ENCODE results near the gene CLDN9.
A peak's percentile ranks its signal among the peaks of the same experiment; 100 is the strongest.

CLDN9 gene

DNA sequence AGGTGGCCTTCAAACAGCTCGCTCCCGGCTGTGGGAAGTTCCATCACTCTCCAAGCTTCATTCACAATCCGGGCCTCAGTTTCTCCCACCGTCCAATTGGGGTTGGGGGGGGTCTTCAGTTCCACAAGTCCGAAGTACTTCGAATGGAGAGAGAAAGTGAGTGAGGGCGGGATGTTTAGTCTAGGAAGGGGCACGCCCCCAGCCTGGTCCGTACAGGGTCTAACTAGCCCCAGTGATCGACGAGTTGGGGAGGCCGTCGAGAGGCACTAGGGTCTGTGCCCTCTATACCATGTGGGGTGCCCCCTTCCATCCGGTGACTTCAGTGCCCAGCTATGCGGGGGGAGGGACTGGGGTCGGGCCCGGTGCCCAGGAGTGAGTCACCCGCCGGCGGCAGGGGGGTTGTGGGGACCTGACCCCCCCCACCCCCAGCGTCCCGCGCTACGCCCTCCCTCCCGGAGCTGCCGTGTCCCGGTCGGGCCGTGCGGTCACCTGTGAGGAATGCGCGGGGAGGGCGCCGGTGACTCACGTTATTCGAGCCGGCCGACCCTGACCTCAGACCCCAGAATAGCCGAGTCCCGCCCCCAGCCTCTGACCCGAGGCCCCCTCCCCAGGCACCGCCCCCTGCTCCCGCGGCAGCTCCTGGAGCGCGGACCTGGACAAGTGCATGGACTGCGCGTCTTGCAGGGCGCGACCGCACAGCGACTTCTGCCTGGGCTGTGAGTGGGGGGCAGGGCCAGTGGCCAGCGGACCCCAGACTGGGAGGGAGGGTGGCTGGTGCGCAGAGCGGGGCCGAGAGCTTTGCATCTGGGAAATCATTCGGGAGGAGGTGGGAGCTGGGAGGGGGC is 8.1 kb downstream of the CLDN9 start:
- DNase-seq, result peak; percentile 38

DNA sequence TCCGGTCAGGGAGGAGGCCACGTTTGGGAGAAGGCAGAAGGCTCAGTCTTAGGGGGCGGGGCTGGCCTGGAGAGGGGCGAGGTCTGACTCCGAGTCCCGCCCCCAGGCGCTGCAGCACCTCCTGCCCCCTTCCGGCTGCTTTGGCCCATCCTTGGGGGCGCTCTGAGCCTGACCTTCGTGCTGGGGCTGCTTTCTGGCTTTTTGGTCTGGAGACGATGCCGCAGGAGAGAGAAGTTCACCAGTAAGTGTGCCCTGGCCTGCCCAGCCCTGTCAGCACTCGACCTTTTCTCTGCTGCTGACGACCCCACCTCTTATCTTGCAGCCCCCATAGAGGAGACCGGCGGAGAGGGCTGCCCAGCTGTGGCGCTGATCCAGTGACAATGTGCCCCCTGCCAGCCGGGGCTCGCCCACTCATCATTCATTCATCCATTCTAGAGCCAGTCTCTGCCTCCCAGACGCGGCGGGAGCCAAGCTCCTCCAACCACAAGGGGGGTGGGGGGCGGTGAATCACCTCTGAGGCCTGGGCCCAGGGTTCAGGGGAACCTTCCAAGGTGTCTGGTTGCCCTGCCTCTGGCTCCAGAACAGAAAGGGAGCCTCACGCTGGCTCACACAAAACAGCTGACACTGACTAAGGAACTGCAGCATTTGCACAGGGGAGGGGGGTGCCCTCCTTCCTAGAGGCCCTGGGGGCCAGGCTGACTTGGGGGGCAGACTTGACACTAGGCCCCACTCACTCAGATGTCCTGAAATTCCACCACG is 8.9 kb downstream of the CLDN9 start:
- peak; percentile 81 for DNase-seq

DNA sequence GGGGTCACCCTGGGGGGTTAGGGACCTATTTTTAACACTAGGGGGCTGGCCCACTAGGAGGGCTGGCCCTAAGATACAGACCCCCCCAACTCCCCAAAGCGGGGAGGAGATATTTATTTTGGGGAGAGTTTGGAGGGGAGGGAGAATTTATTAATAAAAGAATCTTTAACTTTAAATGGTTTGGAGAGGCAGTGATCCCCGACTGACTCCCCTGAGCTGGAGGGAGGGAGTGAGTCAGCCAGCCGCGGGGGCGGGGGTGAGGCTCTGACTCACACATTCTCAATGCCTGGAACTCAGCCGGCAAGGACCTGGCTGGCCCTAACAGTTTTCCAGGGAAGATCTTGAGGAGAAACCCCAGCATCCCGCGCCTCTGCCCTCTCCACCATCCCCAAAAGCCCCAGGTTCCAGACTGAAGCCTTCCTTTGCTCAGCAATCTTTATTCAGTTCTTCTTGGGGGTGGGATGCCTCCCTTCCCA is 9.5 kb downstream of the CLDN9 start:
- peak; percentile 89 for DNase-seq

DNA sequence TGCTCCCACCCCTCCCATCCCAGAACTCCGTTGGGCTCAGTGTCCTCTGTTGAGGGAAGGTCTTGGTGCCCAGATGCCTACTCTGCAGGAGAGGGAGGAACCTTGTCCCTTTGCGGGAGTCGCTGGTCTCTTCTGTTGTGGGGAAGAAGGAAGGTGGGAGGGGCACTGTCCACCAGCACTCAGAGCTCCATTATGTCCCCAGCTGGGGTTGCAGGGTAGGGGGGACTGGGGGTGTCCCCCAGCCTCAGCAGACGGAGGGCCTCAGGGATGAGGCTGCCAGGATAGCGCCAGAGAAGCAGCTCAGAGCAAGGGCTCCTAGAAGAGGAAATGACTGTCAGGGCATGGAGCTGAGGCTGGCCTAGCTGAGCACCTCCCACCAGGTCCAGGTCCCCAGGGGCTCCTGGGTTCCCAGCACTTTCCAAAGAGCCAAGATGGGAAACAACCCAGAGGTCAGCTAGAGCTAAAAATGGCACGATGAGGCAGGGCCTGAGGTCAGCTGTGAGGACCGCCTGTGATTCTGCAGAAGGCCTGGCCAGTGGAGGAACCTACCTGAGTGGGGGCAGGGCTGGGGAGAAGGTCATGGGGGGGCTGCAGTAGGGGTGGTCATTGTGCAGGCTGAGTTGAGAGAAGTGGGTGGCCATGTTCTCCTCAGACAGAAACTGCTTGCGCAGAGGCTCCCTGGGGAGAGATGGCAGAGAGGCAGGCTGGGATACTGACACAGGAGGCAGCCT is 10.1 kb downstream of the CLDN9 start:
- peak; percentile 33 for DNase-seq

DNA sequence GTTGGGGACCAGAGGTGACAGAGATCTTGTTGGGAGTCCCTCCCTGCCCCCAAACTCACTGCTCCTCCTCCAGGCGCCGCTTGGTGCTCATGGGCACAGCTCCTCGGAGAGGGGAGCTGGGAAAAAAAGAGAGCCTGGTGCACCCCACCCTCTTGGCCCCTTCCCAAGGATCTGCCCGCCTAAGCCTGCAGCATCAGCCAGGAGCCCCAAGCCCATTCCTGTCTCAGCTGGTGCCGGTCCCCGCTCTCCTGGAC is 10.6 kb downstream of the CLDN9 start:
- peak; percentile 38 for DNase-seq

DNA sequence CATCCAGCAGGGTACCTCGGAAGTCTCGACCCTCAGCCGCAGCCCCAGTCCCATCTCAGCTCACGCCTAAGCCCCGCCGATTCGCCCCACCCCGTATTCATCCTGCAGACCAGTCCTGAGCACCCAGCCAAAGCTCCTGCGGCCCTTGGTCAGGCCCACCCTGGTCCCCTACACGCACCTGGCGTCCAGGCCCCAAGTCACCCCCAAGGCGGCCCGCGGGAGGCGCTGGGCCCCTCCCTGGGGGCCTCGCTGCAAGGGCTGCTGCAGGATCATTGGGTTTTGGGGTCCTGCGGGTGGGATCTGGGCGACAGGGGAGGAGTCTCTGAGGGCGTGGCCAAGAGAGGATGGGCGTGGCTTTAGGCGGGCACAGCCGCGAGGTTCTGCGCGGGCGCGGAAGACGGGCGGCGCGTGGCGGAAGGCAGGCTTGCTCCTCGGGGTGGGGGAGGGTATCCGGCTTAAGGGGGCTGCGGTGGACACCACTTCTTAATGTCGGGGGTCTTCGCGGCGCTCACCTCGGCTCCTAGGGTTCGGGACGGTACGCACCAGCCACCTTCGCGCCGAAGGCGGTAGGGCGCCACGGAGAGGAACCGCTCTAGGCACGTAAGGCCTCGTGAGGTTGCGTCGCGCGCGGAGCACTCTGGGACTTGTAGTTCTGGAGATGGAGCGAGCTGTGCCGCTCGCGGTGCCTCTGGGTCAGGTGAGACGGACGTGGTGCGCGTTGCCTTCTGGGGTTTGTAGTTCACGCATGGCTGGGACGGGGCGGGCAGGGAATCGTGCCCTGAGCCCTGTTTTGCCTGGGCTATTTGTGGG is 11.2 kb downstream of the CLDN9 start, which contains the start of the genes HCFC1R1 and THOC6:
Gene HCFC1R1, minus strand, starts transcription at position 274 of the 810 bp plus-strand sequence. Its CDS starts 1 bp downstream, at position 273.
Gene THOC6, plus strand, starts transcription at position 367 of the 810 bp plus-strand sequence. Its CDS starts 292 bp downstream, at position 659.
- peak; percentile 98 for DNase-seq

DNA sequence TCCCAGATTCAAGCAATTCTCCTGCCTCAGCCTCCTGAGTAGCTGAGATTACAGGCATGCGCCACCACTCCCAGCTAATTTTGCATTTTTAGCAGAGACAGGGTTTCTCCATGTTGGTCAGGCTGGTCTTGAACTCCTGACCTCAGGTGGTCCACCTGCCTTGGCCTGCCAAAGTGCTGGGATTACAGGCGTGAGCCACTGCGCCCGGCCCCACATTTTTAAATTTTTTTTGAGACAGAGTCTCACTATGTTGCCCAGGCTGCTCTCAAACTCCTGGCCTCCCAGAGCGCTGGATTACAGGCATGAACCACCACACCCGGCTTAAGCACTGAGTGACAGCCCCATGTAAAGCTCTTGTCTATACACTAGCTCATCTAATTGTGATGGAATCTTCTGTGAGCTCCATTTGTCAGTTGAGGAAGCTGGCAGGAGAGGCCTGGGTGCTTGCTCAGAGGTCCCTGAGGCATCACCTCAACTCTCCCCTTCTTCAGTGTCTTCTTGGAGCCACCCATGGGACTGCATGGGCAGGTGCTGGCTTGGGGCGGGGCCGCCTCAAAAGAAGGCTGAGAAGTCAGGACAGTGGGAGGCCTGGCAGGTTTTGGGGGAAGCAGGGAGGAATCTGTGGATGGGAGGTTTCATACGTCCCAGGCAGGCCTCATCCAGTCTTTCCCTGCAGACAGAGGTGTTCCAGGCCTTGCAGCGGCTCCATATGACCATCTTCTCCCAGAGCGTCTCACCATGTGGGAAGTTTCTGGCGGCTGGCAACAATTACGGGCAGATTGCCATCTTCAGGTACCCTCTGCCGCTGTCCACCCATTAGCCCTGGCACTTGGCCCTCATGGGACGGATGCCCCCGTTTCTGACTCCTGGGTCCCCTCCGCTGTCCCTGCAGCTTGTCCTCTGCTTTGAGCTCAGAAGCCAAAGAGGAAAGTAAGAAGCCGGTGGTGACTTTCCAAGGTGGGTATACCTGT is 12.6 kb downstream of the CLDN9 start:
- DNase-seq, result no peak

DNA sequence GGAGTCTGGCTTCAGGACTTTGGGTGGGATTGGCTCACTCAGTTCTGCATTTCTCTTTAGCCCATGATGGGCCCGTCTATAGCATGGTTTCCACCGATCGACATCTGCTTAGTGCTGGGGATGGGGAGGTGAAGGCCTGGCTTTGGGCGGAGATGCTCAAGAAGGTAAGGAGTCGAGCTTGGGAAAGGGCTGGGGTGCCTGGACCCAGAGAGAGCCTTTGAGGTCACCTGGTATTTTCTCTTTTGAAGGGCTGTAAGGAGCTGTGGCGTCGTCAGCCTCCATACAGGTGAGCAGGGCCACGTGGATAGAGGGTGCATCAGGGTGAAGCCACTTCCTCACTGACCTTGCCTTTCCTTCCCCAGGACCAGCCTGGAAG is 13.3 kb downstream of the CLDN9 start:
- no peak for DNase-seq

DNA sequence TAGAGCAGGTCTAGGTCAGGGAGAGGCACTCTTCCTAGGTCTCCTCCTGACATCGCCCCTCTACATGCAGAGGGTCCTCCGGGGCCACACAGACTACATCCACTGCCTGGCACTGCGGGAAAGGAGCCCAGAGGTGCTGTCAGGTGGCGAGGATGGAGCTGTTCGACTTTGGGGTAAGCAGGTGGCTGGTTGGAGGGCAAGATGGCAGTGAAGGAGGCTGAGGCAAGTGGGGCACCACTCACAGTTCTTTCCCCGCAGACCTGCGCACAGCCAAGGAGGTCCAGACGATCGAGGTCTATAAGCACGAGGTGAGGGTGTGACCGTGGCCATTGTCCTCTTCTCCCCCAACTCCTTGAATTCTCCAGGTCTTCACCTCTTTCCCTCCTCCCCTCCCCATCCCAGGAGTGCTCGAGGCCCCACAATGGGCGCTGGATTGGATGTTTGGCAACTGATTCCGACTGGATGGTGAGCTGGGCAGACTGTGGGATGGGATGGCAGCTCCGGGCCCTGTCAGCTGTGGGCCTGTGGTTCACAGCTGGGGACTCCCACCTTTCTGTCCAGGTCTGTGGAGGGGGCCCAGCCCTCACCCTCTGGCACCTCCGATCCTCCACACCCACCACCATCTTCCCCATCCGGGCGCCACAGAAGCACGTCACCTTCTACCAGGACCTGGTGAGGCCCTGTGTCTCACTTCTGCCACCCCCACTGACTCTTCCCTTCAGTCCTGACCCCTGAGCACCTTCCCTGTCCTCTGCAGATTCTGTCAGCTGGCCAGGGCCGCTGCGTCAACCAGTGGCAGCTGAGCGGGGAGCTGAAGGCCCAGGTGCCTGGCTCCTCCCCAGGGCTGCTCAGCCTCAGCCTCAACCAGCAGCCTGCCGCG is 14.1 kb downstream of the CLDN9 start:
- DNase-seq, result no peak

DNA sequence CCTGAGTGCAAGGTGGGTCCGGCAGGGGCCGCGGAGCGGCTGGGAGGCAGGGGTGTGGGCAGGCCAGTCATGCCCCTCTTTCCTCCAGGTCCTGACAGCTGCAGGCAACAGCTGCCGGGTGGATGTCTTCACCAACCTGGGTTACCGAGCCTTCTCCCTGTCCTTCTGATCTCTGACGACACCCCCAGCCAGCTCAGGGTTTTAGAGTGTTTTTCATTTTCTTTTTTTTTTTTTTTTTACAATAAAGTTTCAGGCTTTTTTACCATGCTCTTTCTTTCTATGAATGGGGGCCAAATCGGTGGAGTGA is 14.7 kb downstream of the CLDN9 start:
- DNase-seq, result no peak

DNA sequence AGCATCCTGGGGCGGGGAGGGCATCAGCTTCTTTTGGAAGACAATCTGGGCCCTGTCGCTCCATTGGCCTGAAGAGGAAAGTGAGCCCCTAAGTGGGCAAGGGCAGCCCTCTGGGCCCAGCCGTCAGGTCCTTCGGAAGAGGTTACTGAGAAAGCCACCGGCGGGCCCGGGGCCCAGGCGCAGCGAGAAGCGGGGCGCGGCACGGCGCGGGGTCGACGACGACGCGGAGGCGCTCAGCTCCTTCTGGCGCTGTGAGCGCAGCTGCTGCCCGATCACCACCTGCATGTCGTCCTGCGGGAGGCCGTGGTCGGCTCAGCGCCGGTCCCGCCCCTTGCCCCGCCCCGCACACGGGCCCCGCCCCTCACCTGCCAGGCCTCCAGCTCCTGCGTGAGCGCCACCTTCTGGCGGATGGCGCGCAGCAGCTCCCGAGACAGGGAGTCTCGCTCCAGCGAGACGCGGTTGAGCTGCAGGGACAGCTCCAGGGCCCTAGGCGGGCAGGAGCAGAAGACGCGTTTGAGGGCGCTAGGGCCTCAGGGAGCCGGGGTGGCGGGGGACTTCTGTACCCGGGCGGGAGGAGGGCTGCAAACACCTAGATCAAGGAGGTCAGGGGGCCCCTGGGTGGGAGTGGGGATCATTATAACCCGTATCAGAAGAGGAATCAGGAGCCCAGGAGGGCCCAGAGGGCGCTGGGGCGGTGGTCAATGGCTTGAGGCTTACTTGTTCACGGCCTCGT is 15.4 kb downstream of the CLDN9 start:
- DNase-seq, result peak; percentile 95

DNA sequence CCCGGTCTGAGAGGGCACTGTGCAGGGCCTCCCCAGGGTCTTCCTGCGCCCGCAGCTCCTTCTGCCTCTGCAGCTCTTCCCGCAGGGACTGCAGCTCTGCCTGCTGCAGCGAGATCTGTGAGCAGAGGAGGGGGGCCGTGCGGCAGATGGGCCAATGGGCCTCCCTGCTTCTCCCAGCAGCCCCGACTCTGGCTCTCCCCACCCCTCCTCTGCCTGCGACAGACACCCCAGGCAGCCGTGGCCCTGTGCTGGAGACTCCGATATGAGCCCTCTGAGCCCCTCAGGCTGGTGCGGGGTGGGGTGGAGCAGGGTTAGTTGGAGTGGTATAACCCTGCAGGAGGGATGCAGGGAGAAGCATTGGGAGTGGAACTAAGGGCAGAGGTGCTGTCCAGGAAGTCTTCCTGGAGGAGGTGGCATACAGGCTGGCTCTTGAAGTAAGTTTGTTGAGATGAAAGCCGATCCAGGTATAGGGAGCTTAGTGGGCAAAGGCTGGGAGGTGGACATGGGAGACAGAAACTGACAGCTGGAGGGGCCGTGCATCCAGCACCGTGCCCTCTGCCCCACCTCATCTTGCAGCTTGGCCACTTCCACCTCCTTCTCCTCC is 16.1 kb downstream of the CLDN9 start:
- DNase-seq, result no peak

DNA sequence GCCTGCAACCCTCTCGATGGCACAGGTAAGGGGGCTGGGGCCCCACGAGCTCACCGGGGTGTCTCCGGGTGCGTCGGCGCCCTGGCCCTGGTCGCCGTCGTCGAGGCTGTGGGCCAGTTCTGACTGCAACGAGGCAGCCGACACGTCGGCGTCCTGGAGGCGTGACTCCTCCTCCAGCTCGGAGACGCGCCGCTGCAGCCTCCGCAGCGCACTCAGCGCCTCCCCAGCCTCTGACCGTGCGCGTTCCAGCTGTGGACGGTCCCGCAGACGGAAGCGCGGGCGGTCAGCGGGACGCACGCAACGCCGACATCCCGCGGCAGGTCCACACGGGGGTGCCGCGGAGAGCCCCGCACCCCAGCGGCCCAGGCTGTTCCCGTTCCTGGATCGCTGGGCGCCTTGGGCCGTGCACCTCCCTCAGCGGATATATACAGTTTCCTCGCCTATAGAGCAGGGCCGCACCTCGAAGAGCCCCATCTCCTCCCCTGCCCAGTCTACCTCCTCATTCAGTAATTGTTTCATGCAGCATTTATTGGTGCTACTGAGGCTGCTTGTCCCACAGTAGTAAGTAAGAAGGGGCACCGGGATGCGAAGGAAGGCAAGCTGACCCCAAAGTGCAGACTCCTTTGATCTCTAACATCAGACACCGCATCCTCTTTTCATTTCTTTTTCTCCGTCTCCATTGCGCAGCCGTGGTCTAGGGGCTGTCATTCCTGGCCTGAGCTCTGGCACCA is 16.9 kb downstream of the CLDN9 start:
- peak; percentile 71 for DNase-seq

DNA sequence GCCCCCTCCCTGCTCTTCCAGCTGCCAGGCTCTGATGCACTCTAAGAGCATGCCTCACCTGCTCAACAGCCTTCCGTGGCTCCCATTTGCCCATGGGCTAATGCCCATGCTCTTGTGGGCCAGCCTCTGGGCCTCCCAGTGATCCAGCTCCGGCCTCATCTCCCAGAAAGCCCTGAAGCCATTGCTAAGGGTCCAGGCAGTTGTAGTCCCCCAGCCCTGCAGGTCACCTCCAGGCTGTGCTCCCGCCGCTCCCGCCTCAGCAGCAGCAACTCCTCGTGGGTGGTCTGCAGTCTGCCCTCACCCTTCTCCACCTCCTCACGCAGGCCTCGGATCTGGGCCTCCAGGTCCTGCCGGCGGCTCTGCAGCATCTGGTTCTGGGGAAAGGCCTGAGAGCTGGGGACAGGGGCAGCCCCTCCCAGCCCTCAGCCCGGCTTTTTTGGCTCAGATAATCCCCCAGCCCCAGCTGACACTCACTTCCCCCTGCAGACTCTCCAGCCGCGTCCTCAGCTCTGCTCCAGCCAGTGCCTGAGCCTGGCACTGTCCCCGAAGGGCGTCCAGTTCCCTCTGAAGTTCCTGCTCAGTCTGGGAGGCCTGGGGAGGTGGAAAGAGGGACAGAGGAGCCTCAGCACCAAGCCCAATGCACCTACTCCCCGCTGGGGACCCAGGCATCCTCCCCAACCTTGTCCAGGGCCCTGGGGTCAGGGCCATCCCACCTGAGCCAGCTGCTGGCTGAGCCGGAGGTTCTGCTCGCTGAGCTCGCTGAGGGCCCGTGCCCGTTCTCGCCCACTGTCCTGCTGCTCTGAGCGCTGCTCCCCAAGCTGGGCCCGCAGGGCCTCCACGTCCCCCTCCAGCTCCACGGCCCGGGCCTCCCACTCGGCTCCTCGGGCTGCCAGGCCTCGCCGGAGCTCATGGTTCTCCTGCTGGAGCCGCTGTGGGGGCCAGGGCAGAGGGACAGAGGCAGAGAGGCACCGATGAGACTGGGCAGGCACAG is 17.8 kb downstream of the CLDN9 start:
- DNase-seq, result no peak

DNA sequence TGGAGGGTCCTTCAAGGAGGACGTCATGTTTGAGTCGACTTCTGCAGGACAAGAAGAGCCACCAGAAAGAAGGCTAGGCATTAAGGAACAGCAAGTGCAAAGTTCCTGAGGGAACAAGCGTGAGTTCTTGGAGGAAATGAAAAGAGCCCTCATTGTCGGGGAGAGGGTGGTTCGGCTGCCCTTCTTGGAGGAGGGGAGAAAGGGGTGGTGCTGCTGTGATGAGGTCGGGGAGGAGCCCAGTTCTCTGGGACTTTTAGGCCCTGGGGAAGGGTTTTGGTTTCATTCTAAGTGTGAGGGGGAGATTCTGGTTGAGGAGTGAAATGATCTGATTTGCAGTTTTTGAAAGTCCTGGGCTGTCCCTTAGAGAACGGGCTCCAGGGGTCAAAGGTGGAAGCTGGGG is 19.9 kb downstream of the CLDN9 start:
- DNase-seq, result peak; percentile 37

DNA sequence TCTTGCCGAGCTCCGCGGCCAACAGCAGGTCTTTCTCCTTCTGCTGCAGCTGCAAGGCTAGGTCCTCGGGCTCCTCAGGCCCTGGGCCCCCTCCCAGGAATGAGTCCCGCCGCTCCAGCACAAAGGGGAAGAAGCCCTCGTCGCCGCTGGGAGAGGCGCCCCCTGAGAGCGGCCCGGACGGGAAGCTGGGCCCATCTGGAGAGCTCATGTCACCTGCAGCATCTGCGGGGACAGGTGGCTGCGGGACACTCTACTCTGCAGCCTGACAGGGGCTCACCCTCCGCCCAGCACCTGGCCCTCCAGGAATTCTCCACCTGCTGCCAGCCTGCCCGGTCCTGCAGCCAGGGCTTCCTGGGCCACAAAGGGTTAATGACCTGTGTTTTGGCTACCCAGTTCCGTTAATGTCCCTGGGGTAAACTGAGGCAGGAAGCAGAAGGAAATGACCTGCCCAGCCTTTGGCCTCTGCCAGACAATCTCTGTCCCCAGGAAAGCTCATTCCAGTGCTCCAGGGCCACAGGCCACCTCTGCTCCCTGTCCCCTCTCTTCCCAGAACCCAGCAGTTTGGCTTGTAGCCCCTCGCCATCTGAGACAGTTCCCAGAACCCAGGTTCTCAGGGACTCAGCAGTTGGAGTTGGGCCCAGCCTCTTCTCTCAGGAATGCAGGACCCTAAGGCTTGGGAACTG is 22.7 kb downstream of the CLDN9 start:
- no peak for DNase-seq

All from activated CD4-positive, alpha-beta T cell treated with anti-CD3 and anti-CD28 coated beads, Interleukin-2, Interleukin-6, amounts not matched to agents 100 ng/mL and 50 ng/mL, durations not matched to agents 16 hours and 8 hours (primary cell).